Fibroblast of lung (primary cell): ENCODE measurements around the gene SVEP1. TPM values are rescaled to one million over a fixed set of nuclear protein-coding genes. Genes with fewer than 3 reads are reported as not detected.

Experiments used
- DNase-seq, 2 donors: peaks; one replicate each; pipeline versions ENCODE4 v3.0.0 to v3.0.0-alpha.2; 2010; ENCODE audit warnings: low read depth in 2 of 2
- H2AFZ ChIP-seq: 2 replicates; pipeline ENCODE4 v1.5.1; 2012; ENCODE audit warnings: low read length, control low read depth, inconsistent platforms
- H3K27ac ChIP-seq: 2 replicates; pipeline ENCODE4 v1.5.1; 2011; ENCODE audit warnings: low read length, control low read depth; ENCODE audit not compliant: insufficient read depth
- H3K27me3 ChIP-seq: 2 replicates; pipeline ENCODE4 v1.5.1; 2011; ENCODE audit warnings: mild to moderate bottlenecking, low read length; ENCODE audit not compliant: control insufficient read depth, insufficient read depth
- H3K36me3 ChIP-seq: 2 replicates; pipeline ENCODE4 v1.5.1; 2011; ENCODE audit warnings: low read length; ENCODE audit not compliant: control insufficient read depth, insufficient read depth
- H3K4me1 ChIP-seq: 2 replicates; pipeline ENCODE4 v1.5.1; 2011; ENCODE audit warnings: low read length; ENCODE audit not compliant: control insufficient read depth, insufficient read depth; ENCODE audit errors: extremely low read depth
- H3K4me2 ChIP-seq: 2 replicates; pipeline ENCODE4 v1.5.1; 2011; ENCODE audit warnings: low read length, control low read depth; ENCODE audit not compliant: insufficient read depth; ENCODE audit errors: extremely low read depth
- H3K4me3 ChIP-seq, 4 experiments: fragments of 200-600 bp in 1 of 4; sonication (generic) in 1 of 4; replicated peaks in 1 of 4; 2 replicates each; pipeline ENCODE4 v1.5.1; 2011 to 2016; ENCODE audit warnings: low read length in 4 of 4, low read depth in 3 of 4, mild to moderate bottlenecking in 3 of 4, control low read depth in 2 of 4, inconsistent platforms in 1 of 4, mixed read lengths in 1 of 4; ENCODE audit not compliant: insufficient read depth in 1 of 4; ENCODE audit errors: control extremely low read depth in 1 of 4
- H3K79me2 ChIP-seq: 2 replicates; pipeline ENCODE4 v1.5.1; 2012; ENCODE audit warnings: mild to moderate bottlenecking, low read length, inconsistent platforms; ENCODE audit not compliant: control insufficient read depth, insufficient read depth
- H3K9ac ChIP-seq: 2 replicates; pipeline ENCODE4 v1.5.1; 2011; ENCODE audit warnings: mild to moderate bottlenecking, low read length, control low read depth; ENCODE audit not compliant: insufficient read depth
- H3K9me3 ChIP-seq: 2 replicates; pipeline ENCODE4 v1.5.1; 2012; ENCODE audit warnings: low read depth, low read length; ENCODE audit not compliant: control insufficient read depth, insufficient read depth
- H4K20me1 ChIP-seq: 2 replicates; pipeline ENCODE4 v1.5.1; 2011; ENCODE audit warnings: low read length; ENCODE audit not compliant: control insufficient read depth, insufficient read depth; ENCODE audit errors: extremely low read depth
- EZH2 ChIP-seq: IDR thresholded peaks from 2 replicates; pipeline ENCODE4 v1.5.1; 2012; ENCODE audit warnings: low read length, control low read depth, mild to moderate bottlenecking; ENCODE audit errors: missing control alignments
- polyA plus RNA-seq, 2 donors: library from polyadenylated mRNA; depleted of rRNA in 1 of 2; stranded (reverse) in 1 of 2; unstranded in 1 of 2; fragments of >200 nt; gene quantifications; 2 replicates each; pipeline ENCODE4 v1.2.1, GENCODE V29; 2011 to 2012; ENCODE audit warnings: missing spikeins in 1 of 2
- total RNA-seq: library from RNA; depleted of rRNA; stranded (reverse); fragments of >200 nt; gene quantifications from 2 replicates; pipeline ENCODE4 v1.2.1, GENCODE V29; 2014
- TF ChIP-seq, protein P1 (sequence below), 2 donors: IDR thresholded peaks in 1 of 2; conservative IDR thresholded peaks in 1 of 2; 1 replicate in 1 of 2; 2 replicates in 1 of 2; pipeline ENCODE4 v1.5.1; 2011 to 2012; ENCODE audit warnings: low read length in 2 of 2, control low read depth in 1 of 2, inconsistent platforms in 1 of 2, low read depth in 1 of 2, mild to moderate bottlenecking in 1 of 2

Gene SVEP1
- total and polyA plus RNA-seq, 2 donors (not counting 1 experiment from before 2014, with no cell fraction given), result 46.3 to 96.9 TPM

DNA sequence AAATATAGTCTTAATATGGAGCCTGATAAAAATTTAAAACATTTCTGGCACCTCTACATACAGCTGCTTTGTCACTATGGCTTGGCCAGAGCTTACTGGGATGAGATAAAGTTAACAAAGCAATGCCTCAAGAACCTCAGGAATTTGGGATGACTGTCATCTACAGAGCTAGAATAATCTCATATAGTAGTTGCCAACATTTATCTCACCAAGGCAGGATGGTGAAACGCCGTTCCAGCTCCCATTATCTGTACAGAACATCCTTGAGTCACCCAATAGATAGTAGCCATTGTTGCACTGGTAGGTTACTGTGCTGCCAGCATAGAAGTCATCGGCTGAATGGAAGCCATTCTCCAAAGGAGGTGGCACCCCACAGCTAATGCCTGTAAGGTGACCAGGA, 147.3 kb downstream of the SVEP1 start:
- Histone ChIP-seq H3K79me2 (no peaks in the 10 kb centered on the region), H3K4me1 (no peaks in the 10 kb centered on the region), H3K9me3 (no peaks in the 10 kb centered on the region), H3K9ac (no peak overlapping the region), H3K4me2 (no peak overlapping the region), H3K36me3 (peaks cover 2% of the 10 kb centered on the region), H3K4me3 (no peak overlapping the region), H4K20me1 (no peaks in the 10 kb centered on the region), H2AFZ (no peak overlapping the region), H3K27me3 (no peaks in the 10 kb centered on the region), H3K27ac (no peak overlapping the region)
- DNase-seq, result peak; percentile 8 to 76
- TF ChIP-seq EZH2, result no peak
- TF ChIP-seq, protein P1, sequence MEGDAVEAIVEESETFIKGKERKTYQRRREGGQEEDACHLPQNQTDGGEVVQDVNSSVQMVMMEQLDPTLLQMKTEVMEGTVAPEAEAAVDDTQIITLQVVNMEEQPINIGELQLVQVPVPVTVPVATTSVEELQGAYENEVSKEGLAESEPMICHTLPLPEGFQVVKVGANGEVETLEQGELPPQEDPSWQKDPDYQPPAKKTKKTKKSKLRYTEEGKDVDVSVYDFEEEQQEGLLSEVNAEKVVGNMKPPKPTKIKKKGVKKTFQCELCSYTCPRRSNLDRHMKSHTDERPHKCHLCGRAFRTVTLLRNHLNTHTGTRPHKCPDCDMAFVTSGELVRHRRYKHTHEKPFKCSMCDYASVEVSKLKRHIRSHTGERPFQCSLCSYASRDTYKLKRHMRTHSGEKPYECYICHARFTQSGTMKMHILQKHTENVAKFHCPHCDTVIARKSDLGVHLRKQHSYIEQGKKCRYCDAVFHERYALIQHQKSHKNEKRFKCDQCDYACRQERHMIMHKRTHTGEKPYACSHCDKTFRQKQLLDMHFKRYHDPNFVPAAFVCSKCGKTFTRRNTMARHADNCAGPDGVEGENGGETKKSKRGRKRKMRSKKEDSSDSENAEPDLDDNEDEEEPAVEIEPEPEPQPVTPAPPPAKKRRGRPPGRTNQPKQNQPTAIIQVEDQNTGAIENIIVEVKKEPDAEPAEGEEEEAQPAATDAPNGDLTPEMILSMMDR (conservative IDR thresholded peaks at IDR 0.05 in 1 of 2, IDR thresholded peaks at IDR 0.05 in 1 of 2; ENCODE audit: low read depth in 1 of 2, low read length in 2 of 2), result no peak

DNA sequence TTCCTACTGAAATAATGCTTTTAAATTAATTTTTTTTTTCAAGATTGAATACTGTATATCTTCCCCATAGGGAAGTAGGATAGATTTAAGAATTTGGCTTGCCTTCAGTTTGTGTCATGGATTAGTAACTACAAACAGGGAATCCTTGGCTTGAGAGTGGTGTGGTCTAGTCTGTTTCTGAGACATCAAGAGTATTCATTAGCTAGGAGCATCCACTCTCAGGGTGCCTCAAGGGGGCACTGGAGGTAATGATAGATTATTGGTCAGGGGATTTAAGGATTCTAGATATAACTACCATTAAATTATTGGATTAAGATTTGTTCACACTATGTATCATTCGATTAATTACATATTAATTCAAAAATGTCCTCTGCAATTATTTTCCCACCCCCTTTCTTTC, 150.1 kb downstream of the SVEP1 start:
- H4K20me1 ChIP-seq, result no peaks in the 10 kb centered on the region
- H3K27ac ChIP-seq, result no peak overlapping the region
- no peaks in the 10 kb centered on the region for H3K9me3 ChIP-seq
- H3K36me3 ChIP-seq, result peaks cover 2% of the 10 kb centered on the region
- no peak overlapping the region for H3K4me2 ChIP-seq
- H3K4me1 ChIP-seq, result no peaks in the 10 kb centered on the region
- no peak overlapping the region for H2AFZ ChIP-seq
- TF ChIP-seq, protein P1 (conservative IDR thresholded peaks at IDR 0.05 in 1 of 2, IDR thresholded peaks at IDR 0.05 in 1 of 2; ENCODE audit: low read depth in 1 of 2, low read length in 2 of 2), result peak; percentile 11 to 38
- TF ChIP-seq EZH2, result no peak
- peak in 1 of 2 donors; percentile 16 for DNase-seq
- no peaks in the 10 kb centered on the region for H3K79me2 ChIP-seq
- H3K9ac ChIP-seq, result no peak overlapping the region
- H3K4me3 ChIP-seq, result no peak overlapping the region
- H3K27me3 ChIP-seq, result no peaks in the 10 kb centered on the region

DNA sequence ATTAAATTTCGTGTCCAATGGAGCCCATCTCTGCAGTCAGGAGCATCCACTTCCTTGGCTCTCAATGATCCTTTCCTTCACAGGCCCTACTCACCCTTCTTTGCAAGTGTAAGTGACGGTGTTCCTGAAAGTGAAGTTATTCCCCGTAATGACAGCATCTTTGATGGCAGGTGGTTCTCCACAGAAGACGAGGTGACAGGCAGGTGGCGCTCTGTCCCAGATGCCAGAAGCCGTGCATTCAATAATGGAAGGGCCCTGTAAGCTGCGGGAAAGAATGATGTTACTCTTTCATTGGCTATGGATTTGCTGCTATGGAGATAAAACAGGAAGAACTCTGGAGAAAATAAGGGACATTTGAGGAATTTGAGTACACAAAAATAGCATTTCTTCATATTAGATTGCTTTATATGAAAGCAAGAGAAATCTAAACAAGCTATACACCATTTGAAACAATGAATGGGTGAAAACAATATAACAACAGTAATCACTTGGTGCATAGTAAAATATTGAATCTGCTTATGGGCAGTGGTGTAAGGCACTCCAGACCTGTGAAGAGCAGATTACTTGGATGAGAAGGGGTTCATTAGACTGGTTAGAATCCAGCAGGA, 151.9 kb downstream of the SVEP1 start:
- H3K4me1 ChIP-seq, result no peaks in the 10 kb centered on the region
- no peaks in the 10 kb centered on the region for H4K20me1 ChIP-seq
- no peak overlapping the region for H3K9ac ChIP-seq
- peak; percentile 41 to 59 for DNase-seq
- no peaks in the 10 kb centered on the region for H3K27me3 ChIP-seq
- no peak overlapping the region for H2AFZ ChIP-seq
- no peaks in the 10 kb centered on the region for H3K36me3 ChIP-seq
- no peaks in the 10 kb centered on the region for H3K79me2 ChIP-seq
- no peak overlapping the region for H3K27ac ChIP-seq
- TF ChIP-seq, protein P1 (conservative IDR thresholded peaks at IDR 0.05 in 1 of 2, IDR thresholded peaks at IDR 0.05 in 1 of 2; ENCODE audit: low read depth in 1 of 2, low read length in 2 of 2), result peak in 1 of 2 donors; percentile 74
- TF ChIP-seq EZH2, result no peak
- H3K9me3 ChIP-seq, result no peaks in the 10 kb centered on the region
- no peak overlapping the region for H3K4me3 ChIP-seq
- H3K4me2 ChIP-seq, result no peak overlapping the region
